Adrenal gland (tissue), 12 donors: ENCODE data around the gene ABI1. TPM values are rescaled to one million over a fixed set of nuclear protein-coding genes. Genes with fewer than 3 reads are reported as not detected.

Experiments used
- DNase-seq, 7 donors: peaks; one replicate each; pipeline ENCODE4 v3.0.0-alpha.2; 2019 to 2020
- H3K27ac ChIP-seq, 5 donors: fragments of 200-600 bp; sonication (generic) in 4 of 5; 1 replicate in 3 of 5; 2 replicates in 2 of 5; pipeline versions ENCODE4 v1.5.1 to v1.8.0; 2016 to 2020; ENCODE audit warnings: mild to moderate bottlenecking in 1 of 5
- H3K27me3 ChIP-seq: fragments of 200-600 bp; 2 replicates; pipeline ENCODE4 v1.8.0; 2021
- H3K36me3 ChIP-seq, 2 donors: fragments of 200-600 bp; replicated peaks in 1 of 2; 1 replicate in 1 of 2; 2 replicates in 1 of 2; pipeline versions ENCODE4 v1.5.1 to v1.8.0; 2018 to 2022
- H3K4me1 ChIP-seq, 2 donors: fragments of 200-600 bp; replicated peaks in 1 of 2; 1 replicate in 1 of 2; 2 replicates in 1 of 2; pipeline versions ENCODE4 v1.5.1 to v1.8.0; 2018 to 2021
- H3K4me3 ChIP-seq, 4 donors: fragments of 200-600 bp; sonication (generic) in 3 of 4; one replicate each; pipeline ENCODE4 v1.5.1; 2016 to 2018
- H3K9me3 ChIP-seq, 3 donors: fragments of 200-600 bp; sonication (generic) in 1 of 3; replicated peaks in 1 of 3; 1 replicate in 2 of 3; 2 replicates in 1 of 3; pipeline versions ENCODE4 v1.5.1 to v1.8.0; 2016 to 2021
- POLR2A ChIP-seq, 2 donors: fragments of 450-650 bp; IDR thresholded peaks; one replicate each; pipeline ENCODE4 v1.6.1; 2017; ENCODE audit warnings: antibody characterized with exemption in 2 of 2, mild to moderate bottlenecking in 2 of 2, moderate library complexity in 1 of 2
- WGBS, 4 donors: extraction: QIAGEN DNeasy Blood & Tissue Kit in 2 of 4; methylation state at CpG; one replicate each; pipeline versions ENCODE4 v1.1.5 to v1.1.7; 2013 to 2017; 5-methylcytosine and 5-hydroxymethylcytosine counted together
- intact Hi-C, 2 donors: fragments of 100-400 bp; cut with DNase I; formaldehyde crosslinking; loops; one replicate each; pipeline versions ENCODE4 v1.14.1 to v1.15.0; 2022 to 2023
- polyA plus RNA-seq, 3 donors: library from polyadenylated mRNA; stranded (reverse); fragments of 200-250 nt in 2 of 3; fragments of 350-450 nt in 1 of 3; fragmentation: Illumina TruSeq in 1 of 3; extraction: RNeasy Lipid Tissue Mini Kit (QIAGEN cat#74804) in 1 of 3; gene quantifications; one replicate each; pipeline ENCODE4 v1.2.3, GENCODE V29; 2013 to 2014
- total RNA-seq, 9 donors: library from RNA; depleted of rRNA in 4 of 9; stranded (reverse); fragments of >200 nt in 4 of 9; fragments of 120-200 nt in 1 of 9; fragmentation: NEBNext Ultra II Directional in 1 of 9; extraction: Animal tissue kit (Norgen Biotek cat#: 25700) in 1 of 9; gene quantifications; one replicate each; pipeline versions ENCODE4 v1.1.0 to v1.2.4, GENCODE V29; 2013 to 2023
- TF ChIP-seq, protein P1 (sequence below), 6 experiments: fragments of 450-650 bp in 4 of 6; fragments of 200-600 bp in 2 of 6; sonication (generic) in 1 of 6; IDR thresholded peaks; 1 replicate in 5 of 6; 2 replicates in 1 of 6; pipeline versions ENCODE4 v1.5.1 to v1.8.0; 2016 to 2021; ENCODE audit warnings: antibody characterized with exemption in 6 of 6, mild to moderate bottlenecking in 2 of 6, moderate library complexity in 1 of 6
- donor health status: healthy with polysubstance abuse.
- donor health status: Bipolar disorder and iron deficiency.
- donor health status: DM: yes; HTN: yes; CAD: no.
- donor health status: DM: no; HTN: no; CAD: no.
- donor health status: DM: no; HTN: no; CAD: no.
- donor health status: DM: yes; HTN: yes; CAD: no.

ABI1 gene
- total and polyA plus RNA-seq, 12 donors = 13.3 to 38.9 (median 31.1) TPM

- no peak for DNase-seq
- intact Hi-C loops = no loop called here
- TF ChIP-seq, protein P1, sequence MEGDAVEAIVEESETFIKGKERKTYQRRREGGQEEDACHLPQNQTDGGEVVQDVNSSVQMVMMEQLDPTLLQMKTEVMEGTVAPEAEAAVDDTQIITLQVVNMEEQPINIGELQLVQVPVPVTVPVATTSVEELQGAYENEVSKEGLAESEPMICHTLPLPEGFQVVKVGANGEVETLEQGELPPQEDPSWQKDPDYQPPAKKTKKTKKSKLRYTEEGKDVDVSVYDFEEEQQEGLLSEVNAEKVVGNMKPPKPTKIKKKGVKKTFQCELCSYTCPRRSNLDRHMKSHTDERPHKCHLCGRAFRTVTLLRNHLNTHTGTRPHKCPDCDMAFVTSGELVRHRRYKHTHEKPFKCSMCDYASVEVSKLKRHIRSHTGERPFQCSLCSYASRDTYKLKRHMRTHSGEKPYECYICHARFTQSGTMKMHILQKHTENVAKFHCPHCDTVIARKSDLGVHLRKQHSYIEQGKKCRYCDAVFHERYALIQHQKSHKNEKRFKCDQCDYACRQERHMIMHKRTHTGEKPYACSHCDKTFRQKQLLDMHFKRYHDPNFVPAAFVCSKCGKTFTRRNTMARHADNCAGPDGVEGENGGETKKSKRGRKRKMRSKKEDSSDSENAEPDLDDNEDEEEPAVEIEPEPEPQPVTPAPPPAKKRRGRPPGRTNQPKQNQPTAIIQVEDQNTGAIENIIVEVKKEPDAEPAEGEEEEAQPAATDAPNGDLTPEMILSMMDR (IDR thresholded peaks at IDR 0.05) = no peak
- no peak for TF ChIP-seq POLR2A (IDR thresholded peaks at IDR 0.05)
- H3K9me3 ChIP-seq = no peaks in the 10 kb centered on the region
- WGBS, 4 donors = 96 to 100% (median 100%) methylated on average over 1 of the region's 1 CpG
- H3K27ac ChIP-seq = no peak overlapping the region
- no peaks in the 10 kb centered on the region for H3K36me3 ChIP-seq
- peaks cover 9% of the 10 kb centered on the region in 2 donors for H3K4me1 ChIP-seq
- H3K27me3 ChIP-seq = no peaks in the 10 kb centered on the region
- no peak overlapping the region for H3K4me3 ChIP-seq
Observed at GRCh38 chr10:26809973-26810372, 50.8 kb downstream of the ABI1 start.

DNA sequence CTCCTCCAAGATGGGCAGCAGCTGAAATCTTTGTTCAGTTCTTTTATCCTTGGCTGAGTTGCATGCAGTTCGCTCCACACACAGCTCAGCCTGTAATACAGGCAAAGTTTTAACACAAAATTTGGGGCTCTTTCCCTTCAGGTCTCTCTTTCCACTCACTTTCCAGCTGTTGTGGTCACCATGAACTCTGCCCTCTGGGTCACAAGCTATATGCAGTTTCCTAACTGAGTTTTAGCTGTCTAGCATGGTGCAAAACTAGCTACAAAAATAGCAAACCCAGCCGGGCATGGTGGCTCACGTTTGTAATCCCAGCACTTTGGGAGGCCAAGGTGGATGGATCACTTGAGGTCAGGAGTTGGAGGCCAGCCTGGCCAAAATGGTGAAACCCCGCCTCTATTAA, 53.2 kb downstream of the ABI1 start:
- Histone ChIP-seq H3K4me3 (no peak overlapping the region), H3K27me3 (no peaks in the 10 kb centered on the region), H3K27ac (no peak overlapping the region), H3K36me3 (no peaks in the 10 kb centered on the region), H3K4me1 (peaks cover 12 to 24% of the 10 kb centered on the region in 2 donors), H3K9me3 (no peaks in the 10 kb centered on the region)
- 74 to 83% (median 78%) methylated on average over 4 of the region's 4 CpGs for WGBS, 4 donors
- TF ChIP-seq, protein P1 (IDR thresholded peaks at IDR 0.05) = no peak
- no peak for TF ChIP-seq POLR2A (IDR thresholded peaks at IDR 0.05)
- no peak for DNase-seq
- intact Hi-C loops = no loop called here

- H3K4me3 ChIP-seq = no peak overlapping the region
- DNase-seq = no peak
- no peaks in the 10 kb centered on the region for H3K36me3 ChIP-seq
- H3K4me1 ChIP-seq = peaks cover 12 to 24% of the 10 kb centered on the region in 2 donors
- no peak for TF ChIP-seq POLR2A (IDR thresholded peaks at IDR 0.05)
- TF ChIP-seq, protein P1 (IDR thresholded peaks at IDR 0.05) = no peak
- no peaks in the 10 kb centered on the region for H3K9me3 ChIP-seq
- no peaks in the 10 kb centered on the region for H3K27me3 ChIP-seq
- intact Hi-C loops = no loop called here
- 72 to 93% (median 88%) methylated on average over 1 of the region's 1 CpG for WGBS, 4 donors
- H3K27ac ChIP-seq = no peak overlapping the region
Observed at GRCh38 chr10:26806557-26806956, 54.2 kb downstream of the ABI1 start.

DNA sequence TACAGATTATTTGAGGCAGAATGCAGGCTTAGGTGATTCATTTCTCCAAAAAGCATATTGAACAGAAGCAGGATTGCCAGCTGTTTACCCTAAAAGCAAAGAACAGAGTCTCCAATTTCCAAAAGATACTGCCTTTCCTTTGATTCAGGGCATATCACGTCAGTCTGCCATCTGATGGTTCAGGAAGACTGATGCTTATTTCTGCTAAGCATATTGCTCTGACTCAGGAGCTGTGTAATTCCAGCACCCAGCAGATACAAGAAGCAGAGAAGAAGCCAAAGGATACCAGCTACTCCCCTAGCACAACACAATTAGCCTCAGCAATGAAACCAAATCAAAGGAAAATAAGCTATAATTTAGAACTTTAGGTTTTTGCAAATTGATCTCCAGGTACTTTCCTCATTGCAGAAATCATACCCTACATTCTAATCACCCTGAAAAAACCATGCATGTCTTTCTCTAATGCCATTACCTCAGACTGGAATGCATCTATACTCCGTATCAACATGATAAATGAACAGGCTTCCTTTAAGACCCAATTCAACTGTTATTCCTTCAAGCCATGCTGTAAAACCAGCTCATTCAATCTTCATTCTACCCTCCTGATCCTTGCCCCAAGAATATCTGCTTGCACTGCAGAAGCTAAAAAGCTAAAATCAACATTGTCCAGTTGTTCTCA, 55.1 kb downstream of the ABI1 start:
- Histone ChIP-seq H3K36me3 (no peaks in the 10 kb centered on the region), H3K9me3 (no peaks in the 10 kb centered on the region), H3K27ac (no peak overlapping the region), H3K27me3 (no peaks in the 10 kb centered on the region), H3K4me1 (peaks cover 12 to 24% of the 10 kb centered on the region in 2 donors), H3K4me3 (no peak overlapping the region)
- intact Hi-C loops = no loop called here
- DNase-seq = no peak
- TF ChIP-seq POLR2A (IDR thresholded peaks at IDR 0.05) = no peak
- TF ChIP-seq, protein P1 (IDR thresholded peaks at IDR 0.05) = no peak
- 53 to 58% (median 54%) methylated on average over 2 of the region's 2 CpGs for WGBS, 4 donors
